Activated CD8-positive, alpha-beta memory T cell treated with anti-CD3 and anti-CD28 coated beads for 48 hours (primary cell): ENCODE data around the gene H2AZ2.
"Not testable (repeated sequence)": the region's sequence is repeated elsewhere in the genome, so short reads cannot be mapped to it uniquely, and the experiment has no call there.

Source experiments
- DNase-seq, 3 experiments: peaks; one replicate each; pipeline ENCODE4 v3.0.0-alpha.2; 2020; ENCODE audit warnings: low read depth in 2 of 3, low spot score in 2 of 3

Gene H2AZ2

DNA sequence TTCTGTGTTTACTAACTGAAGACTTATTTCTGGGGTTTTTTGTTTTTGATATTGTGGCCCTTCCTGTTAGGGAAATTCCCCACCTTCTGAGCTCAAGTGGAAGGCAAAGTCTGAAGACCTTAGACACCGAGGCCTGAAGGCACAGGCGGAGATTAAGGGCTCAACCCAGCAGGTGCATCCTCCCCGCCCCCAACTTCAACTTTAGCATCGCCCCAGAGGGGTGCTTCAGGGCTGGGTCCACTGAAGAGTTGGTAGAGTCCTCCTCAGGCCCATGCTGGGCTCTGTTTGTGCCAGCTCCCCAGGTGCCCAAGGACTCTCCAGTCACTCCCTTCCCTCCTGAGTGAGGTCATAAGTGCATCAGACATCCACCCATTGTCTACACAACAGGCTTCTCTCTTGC, 60.8 kb downstream of the H2AZ2 start:
- no peak for DNase-seq

DNA sequence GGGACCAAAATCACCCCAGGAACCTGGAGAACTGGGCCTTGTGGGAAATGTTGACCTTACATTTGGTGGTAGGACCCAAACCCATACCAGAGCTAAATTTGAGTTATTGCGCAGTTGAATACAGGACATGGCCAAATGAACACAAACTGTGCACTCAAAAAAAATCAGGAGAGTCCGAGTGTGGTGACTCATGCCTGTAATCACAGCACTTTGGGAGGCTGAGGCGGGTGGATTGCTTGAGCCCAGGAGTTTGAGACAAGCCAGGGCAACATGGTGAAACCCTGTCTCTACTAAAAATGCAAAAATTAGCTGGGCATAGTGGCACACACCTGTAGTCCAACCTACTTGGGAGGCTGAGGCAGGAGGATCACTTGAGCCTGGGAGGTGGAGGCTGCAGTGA, 62.7 kb downstream of the H2AZ2 start:
- DNase-seq = not testable (repeated sequence)

GRCh38 chr7:44784364-44784763, 63.5 kb downstream of the H2AZ2 start:
- no peak for DNase-seq

GRCh38 chr7:44783407-44783806, 64.5 kb downstream of the H2AZ2 start:
- DNase-seq = no peak

- DNase-seq = no peak
Measured at GRCh38 chr7:44782460-44782859, 65.4 kb downstream of the H2AZ2 start.
